ENCODE measurements around the gene ZGRF1.
A peak's percentile ranks its signal among the peaks of the same experiment; 100 is the strongest.
"Not testable (repeated sequence)": the region's sequence is repeated elsewhere in the genome, so short reads cannot be mapped to it uniquely, and the experiment has no call there.

The ZGRF1 gene

DNA sequence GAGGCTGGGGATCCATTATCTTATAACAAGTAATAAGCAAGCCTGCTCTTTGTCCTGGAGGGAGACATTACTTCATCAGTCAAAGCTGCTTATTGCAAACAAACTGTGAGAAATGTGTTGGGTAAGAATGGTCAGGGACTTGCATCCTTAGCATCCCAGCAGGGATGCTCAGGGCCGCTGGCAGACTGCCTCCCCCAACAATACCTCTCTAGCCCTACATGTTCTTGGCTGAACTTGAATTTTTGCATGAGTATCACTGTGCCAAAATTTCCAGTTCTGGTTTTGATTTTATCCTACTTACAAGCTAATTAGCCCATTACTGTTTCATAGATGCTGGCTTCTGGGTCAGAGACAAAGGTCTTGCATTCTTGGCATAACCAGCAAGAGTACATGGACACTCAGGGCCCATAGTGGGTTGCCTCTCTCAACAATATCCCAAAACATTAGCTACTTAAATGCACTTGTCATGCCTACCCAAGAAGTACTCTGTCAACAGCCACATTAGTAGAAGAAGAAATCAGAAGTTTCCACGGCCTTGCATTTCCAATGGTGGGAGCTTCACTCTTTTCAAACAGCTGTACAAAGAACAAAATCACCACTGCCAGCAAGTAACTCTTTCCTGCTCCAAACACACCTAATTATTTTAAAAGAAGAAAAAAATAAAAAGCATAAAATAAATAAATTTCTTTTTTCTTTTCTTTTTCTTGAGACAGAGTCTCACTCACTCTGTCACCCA is 78.9 kb downstream of the ZGRF1 start:
- Mint-ChIP-seq H3K36me3 (peaks cover 31% of the 10 kb centered on the region), H3K4me3 (no peak overlapping the region), H3K4me1 (peaks cover 12% of the 10 kb centered on the region), H3K27me3 (no peaks in the 10 kb centered on the region), H3K27ac (no peak overlapping the region), H3K9me3 (no peaks in the 10 kb centered on the region)
- CTCF ChIA-PET = interaction anchor here (1.4 kb wide), 1 partner anchor 10 kb away, joined by 4 read pairs; no protein-coding TSS in a partner anchor
- DNase-seq = no peak

DNA sequence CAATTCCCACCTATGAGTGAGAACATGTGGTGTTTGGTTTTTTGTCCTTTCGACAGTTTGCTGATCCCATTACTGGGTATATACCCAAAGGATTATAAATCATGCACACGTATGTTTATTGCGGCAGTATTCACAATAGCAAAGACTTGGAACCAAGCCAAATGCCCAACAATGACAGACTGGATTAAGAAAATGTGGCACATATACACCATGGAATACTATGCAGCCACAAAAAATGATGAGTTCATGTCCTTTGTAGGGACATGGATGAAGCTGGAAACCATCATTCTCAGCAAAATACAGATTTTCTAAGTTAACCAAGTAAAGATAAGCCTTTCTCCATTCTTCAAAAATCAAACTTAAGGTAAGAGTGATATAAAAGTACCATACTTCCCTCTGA is 82.4 kb downstream of the ZGRF1 start:
- H3K27ac Mint-ChIP-seq, H3K9me3 Mint-ChIP-seq, H3K4me1 Mint-ChIP-seq, DNase-seq, CTCF ChIA-PET, H3K4me3 Mint-ChIP-seq, H3K27me3 Mint-ChIP-seq: not testable (repeated sequence)
- H3K36me3 Mint-ChIP-seq = peaks cover 16% of the 10 kb centered on the region

DNA sequence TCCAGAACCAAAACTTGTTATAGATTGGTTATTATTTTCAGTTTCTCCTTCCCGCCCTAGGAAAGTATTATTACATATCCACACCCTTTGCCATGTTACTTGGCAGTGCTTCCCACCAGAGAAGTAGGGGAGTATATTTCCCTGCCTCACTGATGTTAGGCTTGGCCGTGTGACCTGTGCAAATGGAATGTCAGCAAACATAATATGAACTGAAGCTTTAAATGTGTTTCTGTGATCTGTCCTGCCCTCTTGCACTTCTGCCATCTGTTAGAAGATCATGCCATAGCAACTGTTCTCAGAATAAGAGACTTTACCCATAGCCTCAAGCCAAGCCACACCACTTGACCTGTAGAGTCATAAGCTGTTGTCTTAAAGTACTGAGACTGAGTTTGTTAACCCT is 84.0 kb downstream of the ZGRF1 start:
- CTCF ChIA-PET = no interaction called here
- H3K27me3 Mint-ChIP-seq = no peaks in the 10 kb centered on the region
- no peak for DNase-seq
- H3K4me1 Mint-ChIP-seq = no peaks in the 10 kb centered on the region
- H3K9me3 Mint-ChIP-seq = no peaks in the 10 kb centered on the region
- H3K36me3 Mint-ChIP-seq = peaks cover 16% of the 10 kb centered on the region
- H3K27ac Mint-ChIP-seq = no peak overlapping the region
- H3K4me3 Mint-ChIP-seq = no peak overlapping the region

DNA sequence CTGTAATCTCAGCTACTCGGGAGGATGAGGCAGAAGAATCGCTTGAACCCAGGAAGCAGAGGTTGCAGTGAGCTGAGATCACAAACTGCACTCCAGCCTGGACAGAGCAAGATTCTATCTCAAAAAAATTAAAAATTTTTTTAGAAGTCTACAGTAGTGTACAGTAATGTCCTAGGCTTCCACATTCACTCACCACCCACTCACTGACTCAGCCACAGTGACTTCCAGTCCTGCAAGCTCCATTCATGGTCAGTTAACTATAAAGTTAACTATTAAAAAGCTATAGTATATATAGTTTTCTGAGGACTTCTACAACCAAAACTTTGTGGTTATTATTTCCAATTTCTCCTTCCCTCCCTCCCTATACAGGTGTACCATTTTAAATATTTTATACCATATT is 86.0 kb downstream of the ZGRF1 start:
- Mint-ChIP-seq H3K36me3 (peaks cover 13% of the 10 kb centered on the region), H3K9me3 (no peaks in the 10 kb centered on the region), H3K4me3 (no peak overlapping the region), H3K4me1 (no peaks in the 10 kb centered on the region), H3K27me3 (no peaks in the 10 kb centered on the region), H3K27ac (no peak overlapping the region)
- CTCF ChIA-PET = interaction anchor here (0.8 kb wide), 1 partner anchor 9 kb away, joined by 6 read pairs; no protein-coding TSS in a partner anchor
- no peak for DNase-seq

DNA sequence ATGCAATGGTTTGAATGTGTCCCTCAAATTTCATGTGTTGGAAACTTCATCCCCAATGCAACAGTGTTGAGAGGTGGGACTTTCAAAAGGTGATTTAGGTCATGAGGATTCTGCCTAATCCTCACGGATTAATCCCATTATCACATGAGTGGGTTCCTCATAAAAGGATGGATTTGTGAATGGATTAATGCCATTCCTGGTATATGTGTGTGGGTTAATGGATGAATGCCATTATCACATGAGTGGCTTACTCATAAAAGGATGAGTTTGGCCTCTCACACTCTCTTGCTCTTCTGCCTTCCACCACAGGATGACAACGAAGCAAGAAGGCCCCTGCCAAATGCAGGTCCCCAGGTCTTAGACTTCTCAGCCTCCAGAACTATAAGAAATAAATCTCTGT is 90.2 kb downstream of the ZGRF1 start:
- CTCF ChIA-PET = no interaction called here
- H3K27me3 Mint-ChIP-seq = no peaks in the 10 kb centered on the region
- H3K9me3 Mint-ChIP-seq = no peaks in the 10 kb centered on the region
- H3K27ac Mint-ChIP-seq = no peak overlapping the region
- no peak for DNase-seq
- no peaks in the 10 kb centered on the region for H3K4me1 Mint-ChIP-seq
- H3K4me3 Mint-ChIP-seq = no peak overlapping the region
- peaks cover 11% of the 10 kb centered on the region for H3K36me3 Mint-ChIP-seq

DNA sequence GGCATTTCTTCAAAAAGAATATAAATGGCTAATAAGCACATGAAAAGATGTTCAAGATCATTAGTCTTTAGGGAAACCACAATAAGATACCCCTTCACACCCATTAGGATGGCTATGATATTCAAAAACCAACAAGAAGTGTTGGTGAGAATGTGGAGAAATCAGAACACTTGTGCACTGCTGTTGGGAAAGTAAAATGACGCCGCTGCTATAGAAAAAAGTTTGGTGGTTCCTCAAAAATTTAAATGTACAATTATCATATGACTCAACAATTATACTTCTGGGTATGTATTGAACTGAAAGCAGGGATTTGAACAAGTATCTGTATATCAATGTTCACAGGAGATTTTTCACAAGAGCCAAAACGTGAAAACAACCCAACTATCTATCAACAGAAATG is 91.4 kb downstream of the ZGRF1 start:
- Mint-ChIP-seq H3K9me3 (no peaks in the 10 kb centered on the region), H3K27ac (no peak overlapping the region), H3K4me1 (no peaks in the 10 kb centered on the region), H3K4me3 (no peak overlapping the region), H3K27me3 (no peaks in the 10 kb centered on the region), H3K36me3 (peaks cover 11% of the 10 kb centered on the region)
- no peak for DNase-seq
- CTCF ChIA-PET = no interaction called here

DNA sequence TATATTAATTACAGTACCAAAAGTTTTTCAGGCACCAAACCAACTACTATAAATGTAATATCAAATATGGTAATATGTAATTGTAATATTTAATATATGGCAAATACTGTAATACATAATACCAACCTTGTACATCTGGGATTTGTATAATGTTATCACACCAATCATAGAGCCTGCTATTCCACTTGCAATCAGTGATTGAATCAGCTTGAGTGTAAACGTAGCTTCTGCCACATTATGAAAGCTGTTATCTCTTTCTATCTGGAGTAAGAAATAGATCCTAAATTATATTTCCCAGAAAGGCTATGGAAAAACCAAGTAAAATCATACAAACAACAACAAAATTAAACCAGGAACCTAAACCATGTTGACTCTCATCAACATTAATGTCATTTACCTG is 96.0 kb downstream of the ZGRF1 start:
- Mint-ChIP-seq H3K4me3 (no peak overlapping the region), H3K36me3 (peaks cover 16% of the 10 kb centered on the region), H3K27ac (no peak overlapping the region), H3K9me3 (no peaks in the 10 kb centered on the region), H3K4me1 (no peaks in the 10 kb centered on the region), H3K27me3 (no peaks in the 10 kb centered on the region)
- CTCF ChIA-PET = interaction anchor here (0.8 kb wide), 1 partner anchor 216 kb away, joined by 3 read pairs; no protein-coding TSS in a partner anchor
- DNase-seq = no peak

DNA sequence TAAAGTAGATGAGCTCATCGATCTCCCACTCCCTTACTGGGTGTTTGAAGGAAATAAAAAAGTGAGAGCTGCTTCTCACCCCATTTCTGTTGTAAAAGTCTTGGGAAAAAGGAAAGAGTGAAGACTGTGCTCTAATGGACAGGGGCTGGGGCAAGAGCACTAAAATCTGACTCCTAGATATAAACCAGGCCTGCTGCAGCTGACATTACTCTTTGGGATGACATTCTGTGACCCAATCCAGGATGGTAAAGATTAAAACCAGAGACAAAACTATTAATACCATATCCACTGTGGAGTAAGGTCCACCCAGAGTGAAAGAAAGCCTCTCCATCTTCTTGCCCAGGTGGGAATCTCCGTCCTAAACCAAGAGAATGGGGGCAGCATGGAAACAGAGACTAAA is 100.6 kb downstream of the ZGRF1 start:
- DNase-seq = no peak
- H3K4me1 Mint-ChIP-seq = no peaks in the 10 kb centered on the region
- peaks cover 4% of the 10 kb centered on the region for H3K27me3 Mint-ChIP-seq
- CTCF ChIA-PET = interaction anchor here (1.2 to 1.3 kb wide), 2 partner anchors 12 to 70 kb away, joined by 3 to 4 read pairs; no protein-coding TSS in a partner anchor
- peaks cover 5% of the 10 kb centered on the region for H3K36me3 Mint-ChIP-seq
- H3K9me3 Mint-ChIP-seq = no peaks in the 10 kb centered on the region
- no peak overlapping the region for H3K4me3 Mint-ChIP-seq
- H3K27ac Mint-ChIP-seq = no peak overlapping the region

DNA sequence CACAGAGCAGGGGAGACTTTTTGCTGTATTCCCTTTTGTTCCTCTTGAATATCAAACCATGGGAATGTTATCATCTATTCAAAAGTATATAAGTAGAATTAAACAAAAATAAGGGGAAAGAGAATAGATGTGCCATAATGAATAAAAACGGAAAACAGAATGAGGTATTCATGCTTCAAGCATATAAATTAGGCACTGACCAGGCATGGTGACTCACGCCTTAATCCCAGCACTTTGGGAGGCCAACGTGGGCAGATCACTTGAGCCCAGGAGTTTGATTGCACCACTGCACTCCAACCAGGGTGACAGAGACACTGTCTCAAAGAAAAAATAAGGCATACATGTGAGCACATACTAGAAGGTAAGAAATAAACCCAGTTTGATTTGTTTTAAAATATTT is 104.4 kb downstream of the ZGRF1 start:
- H3K4me3 Mint-ChIP-seq = no peak overlapping the region
- H3K27me3 Mint-ChIP-seq = peaks cover 11% of the 10 kb centered on the region
- no peaks in the 10 kb centered on the region for H3K9me3 Mint-ChIP-seq
- no peak overlapping the region for H3K27ac Mint-ChIP-seq
- H3K36me3 Mint-ChIP-seq = no peaks in the 10 kb centered on the region
- H3K4me1 Mint-ChIP-seq = no peaks in the 10 kb centered on the region
- no peak for DNase-seq
- CTCF ChIA-PET = interaction anchor here (2.5 kb wide), 1 partner anchor 8 kb away, joined by 6 read pairs; no protein-coding TSS in a partner anchor

DNA sequence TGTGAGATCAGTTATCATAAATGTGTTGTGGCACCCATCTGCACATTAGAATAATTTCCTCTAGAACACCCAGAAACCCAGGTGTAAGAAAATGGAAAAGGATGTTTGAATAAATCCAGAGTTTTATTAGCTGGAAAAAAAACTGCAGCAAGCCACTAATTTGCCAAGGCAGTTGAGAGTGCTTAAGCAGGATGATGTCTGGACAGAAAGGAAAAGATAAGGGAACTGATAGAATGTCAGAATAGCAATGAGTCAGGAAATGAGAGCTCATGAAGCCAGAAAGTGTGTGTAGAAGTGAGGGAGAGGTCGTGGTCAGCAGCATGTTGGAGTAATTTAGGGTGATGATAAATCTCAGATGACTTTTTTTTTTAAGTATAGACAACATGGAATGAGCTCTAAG is 105.6 kb downstream of the ZGRF1 start:
- Mint-ChIP-seq H3K27me3 (peaks cover 19% of the 10 kb centered on the region), H3K27ac (no peak overlapping the region), H3K36me3 (no peaks in the 10 kb centered on the region), H3K4me1 (no peaks in the 10 kb centered on the region), H3K9me3 (no peaks in the 10 kb centered on the region), H3K4me3 (no peak overlapping the region)
- no peak for DNase-seq
- CTCF ChIA-PET = interaction anchor here (0.5 to 1.2 kb wide), 4 partner anchors 9 to 23 kb away, joined by 3 read pairs; no protein-coding TSS in a partner anchor

DNA sequence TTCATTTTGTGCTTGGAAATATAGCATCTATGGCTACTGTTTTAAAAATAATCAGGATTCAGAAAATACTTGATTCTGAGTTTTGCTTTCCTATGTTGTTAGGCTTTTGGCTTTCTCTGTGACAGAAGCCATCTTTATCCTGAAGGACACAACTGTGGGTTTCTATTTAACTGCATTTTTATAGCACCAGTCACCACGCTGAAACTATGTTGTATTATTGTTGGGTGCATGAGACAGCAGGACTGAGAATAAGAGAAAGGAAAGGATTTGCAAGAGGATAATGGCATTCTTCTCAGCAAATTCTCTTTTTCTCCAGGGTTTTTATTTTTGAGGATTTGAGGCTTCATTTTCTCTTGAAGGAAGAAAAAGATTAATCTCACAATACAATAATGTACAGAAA is 110.6 kb downstream of the ZGRF1 start:
- H3K9me3 Mint-ChIP-seq = no peaks in the 10 kb centered on the region
- H3K27me3 Mint-ChIP-seq = peaks cover 60% of the 10 kb centered on the region
- CTCF ChIA-PET = no interaction called here
- no peak overlapping the region for H3K27ac Mint-ChIP-seq
- H3K4me1 Mint-ChIP-seq = peaks cover 28% of the 10 kb centered on the region
- DNase-seq = no peak
- H3K36me3 Mint-ChIP-seq = peaks cover 2% of the 10 kb centered on the region
- H3K4me3 Mint-ChIP-seq = no peak overlapping the region

DNA sequence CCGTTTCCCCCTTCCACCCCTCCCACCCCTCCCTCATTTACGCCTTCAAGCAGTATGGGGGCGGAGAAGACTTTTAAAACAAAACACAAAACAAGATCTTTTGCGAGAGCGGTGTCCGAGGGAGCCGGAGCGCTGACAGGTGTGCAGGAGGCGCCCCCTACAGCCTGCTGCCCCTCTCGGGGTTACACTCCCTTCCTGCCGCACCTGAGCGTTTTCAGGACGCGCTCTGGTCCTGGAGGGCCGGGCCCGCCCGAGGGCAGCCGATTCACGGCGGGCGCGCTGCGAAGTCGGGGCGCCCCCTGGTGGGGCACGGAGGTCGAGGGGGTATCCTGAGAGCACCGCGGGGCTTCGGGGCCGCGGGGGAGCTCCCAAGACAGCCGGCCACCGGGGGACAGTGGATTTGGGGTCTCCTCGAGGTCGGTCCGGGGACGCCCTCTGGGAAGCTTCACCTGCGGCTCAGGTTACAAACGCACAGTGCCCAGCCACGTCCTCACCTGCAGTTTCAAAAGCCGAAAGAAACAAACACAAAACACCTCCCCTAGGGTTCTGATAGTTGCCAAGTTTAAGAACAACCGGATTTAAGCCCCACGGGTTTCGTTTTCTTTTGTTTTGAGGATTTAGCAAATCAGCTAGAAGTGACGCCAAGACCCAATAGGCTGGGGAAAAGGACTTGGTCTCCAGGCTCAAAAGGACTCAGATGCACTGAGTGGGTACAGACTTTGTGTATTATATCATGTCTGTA is 112.8 kb downstream of the ZGRF1 start:
- Mint-ChIP-seq H3K4me1 (peaks cover 44% of the 10 kb centered on the region), H3K36me3 (peaks cover 5% of the 10 kb centered on the region), H3K9me3 (peaks cover 3% of the 10 kb centered on the region), H3K4me3 (peak overlapping the region; percentile 73), H3K27me3 (peaks cover 74% of the 10 kb centered on the region), H3K27ac (no peak overlapping the region)
- DNase-seq = peak; percentile 83
- CTCF ChIA-PET = interaction anchor here (0.6 to 2.5 kb wide), 24 partner anchors 8 to 429 kb away, joined by 3 to 15 read pairs (median 4); partner anchors contain the start of gene NEUROG2

DNA sequence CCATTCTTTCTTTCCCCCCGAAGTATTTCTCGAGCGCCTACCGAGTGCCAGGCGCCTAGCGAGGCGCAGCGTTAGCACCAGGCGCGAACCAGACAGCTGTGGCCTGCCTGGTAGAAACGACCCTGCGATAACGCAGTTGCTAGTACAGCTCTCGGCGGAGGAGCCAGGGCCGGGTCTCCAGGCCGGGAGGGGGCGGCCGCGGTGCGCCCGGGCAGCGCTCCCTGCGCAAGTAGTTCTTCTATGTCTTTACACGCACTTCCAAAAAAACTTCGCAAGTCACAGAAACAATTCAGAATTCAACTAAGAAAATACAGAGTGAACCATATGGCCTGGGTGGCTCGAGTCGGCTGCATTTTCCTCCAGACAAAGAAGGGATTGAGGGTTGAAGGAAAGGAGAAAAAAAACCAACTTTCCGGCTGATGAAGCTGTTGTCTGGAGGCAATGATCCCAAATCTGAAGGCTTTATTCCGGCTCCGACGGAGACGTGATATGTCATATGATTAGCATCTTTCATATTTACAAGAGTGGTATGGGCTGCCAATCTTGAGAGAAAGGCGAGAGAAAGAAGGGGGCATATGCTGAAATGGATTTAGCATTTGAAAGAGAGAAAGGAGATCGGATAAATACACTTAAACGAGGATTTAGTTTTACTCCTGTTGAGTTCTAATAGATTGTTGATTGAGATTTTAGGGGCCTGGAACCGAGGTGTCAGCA is 113.5 kb downstream of the ZGRF1 start:
- H3K36me3 Mint-ChIP-seq = peaks cover 5% of the 10 kb centered on the region
- H3K4me1 Mint-ChIP-seq = peaks cover 51% of the 10 kb centered on the region
- peaks cover 82% of the 10 kb centered on the region for H3K27me3 Mint-ChIP-seq
- peaks cover 3% of the 10 kb centered on the region for H3K9me3 Mint-ChIP-seq
- H3K4me3 Mint-ChIP-seq = peak overlapping the region; percentile 73
- CTCF ChIA-PET = interaction anchor here (0.7 to 3.9 kb wide), 12 partner anchors 10 to 424 kb away, joined by 3 to 16 read pairs (median 8); partner anchors contain the start of gene AP1AR
- peak; percentile 57 for DNase-seq
- H3K27ac Mint-ChIP-seq = no peak overlapping the region

DNA sequence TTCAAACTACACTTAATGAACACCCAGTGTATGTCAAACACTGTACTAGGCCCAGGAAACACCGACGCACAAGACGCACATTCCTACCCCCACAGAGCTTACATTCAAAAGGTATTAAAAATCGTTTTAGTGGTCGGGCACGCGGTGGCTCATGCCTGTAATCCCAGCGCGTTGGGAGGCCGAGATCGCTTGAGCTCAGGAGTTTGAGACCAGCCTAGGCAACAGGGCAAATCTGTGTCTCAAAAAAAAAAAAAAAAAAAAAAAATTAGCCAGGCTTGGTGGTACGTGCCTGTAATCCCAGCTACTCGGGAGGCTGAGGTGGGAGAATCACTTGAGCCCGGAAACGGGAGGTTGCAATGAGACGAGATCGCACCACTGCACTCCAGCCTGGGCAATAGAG is 114.3 kb downstream of the ZGRF1 start:
- Mint-ChIP-seq H3K4me3 (peak overlapping the region; percentile 73), H3K27me3 (peaks cover 89% of the 10 kb centered on the region), H3K4me1 (peaks cover 59% of the 10 kb centered on the region)
- not testable (repeated sequence) for DNase-seq, H3K27ac Mint-ChIP-seq, H3K9me3 Mint-ChIP-seq, H3K36me3 Mint-ChIP-seq
- CTCF ChIA-PET = interaction anchor here (0.8 to 3.9 kb wide), 6 partner anchors 10 to 423 kb away, joined by 3 to 16 read pairs (median 10); no protein-coding TSS in a partner anchor

Measured in activated naive CD4-positive, alpha-beta T cell treated with anti-CD3 and anti-CD28 coated beads, Interleukin-2, amount 10 ng/mL, durations not matched to agents 7 days and 5 days (primary cell).